GF-D8 (cell line): ENCODE results near the gene STRC.
"Not testable (repeated sequence)": the region's sequence is repeated elsewhere in the genome, so short reads cannot be mapped to it uniquely, and the experiment has no call there.

ENCODE experiments used
- DNase-seq: peaks from one replicate; lab custom pipeline; 2025; lab: John Stamatoyannopoulos, UW

STRC gene

DNA sequence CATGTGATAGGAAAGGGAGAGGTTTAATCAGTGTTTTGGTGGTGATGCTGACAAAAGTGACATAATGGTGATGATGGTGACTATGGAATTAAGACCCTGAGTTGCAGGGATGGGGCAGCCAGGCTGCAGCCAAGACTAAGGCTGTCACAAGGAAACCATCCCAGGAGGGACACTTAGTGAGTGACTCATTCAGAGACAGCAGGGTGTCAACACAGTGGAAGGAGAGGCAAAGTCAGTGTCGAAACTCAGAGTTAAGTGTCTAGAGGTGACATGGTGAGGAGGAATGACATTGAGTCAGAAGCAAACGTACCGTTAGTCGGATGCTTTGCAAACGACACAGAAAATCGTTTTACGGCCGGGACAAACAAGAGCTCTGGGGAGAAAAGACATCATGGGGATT, 54.8 kb downstream of the STRC start:
- not testable (repeated sequence) for DNase-seq

DNA sequence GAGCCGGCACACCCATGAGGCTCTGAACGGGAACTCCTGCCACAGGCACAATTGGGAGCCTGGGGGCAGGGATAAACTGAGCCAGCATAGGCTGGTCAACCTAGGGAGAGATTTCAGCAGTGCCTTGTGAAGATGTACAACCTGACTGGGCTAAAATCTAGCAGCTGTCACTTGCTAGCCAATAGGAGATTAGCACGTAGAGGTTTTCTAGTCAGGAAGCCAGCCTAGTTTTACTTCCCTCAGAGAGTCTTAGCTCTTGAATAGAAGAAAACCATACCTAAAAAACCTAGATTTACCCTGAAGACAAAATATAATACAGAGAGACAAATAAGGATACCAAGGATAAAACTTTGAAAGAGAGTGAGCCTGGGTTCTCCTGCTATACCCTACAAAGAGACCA, 55.8 kb downstream of the STRC start:
- DNase-seq = not testable (repeated sequence)

DNA sequence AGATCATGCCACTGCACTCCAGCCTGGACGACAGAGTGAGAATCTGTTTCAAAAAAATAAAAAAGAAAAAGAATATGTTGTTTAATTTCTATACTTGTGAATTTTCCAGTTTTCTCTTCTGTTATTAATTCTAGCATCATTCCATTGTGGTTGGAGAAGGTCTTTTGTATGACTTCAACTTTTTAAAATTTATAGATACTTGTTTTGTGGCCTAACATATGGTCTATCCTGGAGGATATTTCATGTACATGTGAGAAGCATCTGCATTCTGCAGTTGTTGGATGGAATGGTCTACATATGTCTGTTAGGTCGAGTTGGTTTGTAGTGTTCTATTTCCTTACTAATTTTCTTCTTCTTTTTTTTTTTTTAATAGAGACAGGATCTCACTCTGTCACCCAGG, 65.6 kb downstream of the STRC start:
- DNase-seq = no peak

DNA sequence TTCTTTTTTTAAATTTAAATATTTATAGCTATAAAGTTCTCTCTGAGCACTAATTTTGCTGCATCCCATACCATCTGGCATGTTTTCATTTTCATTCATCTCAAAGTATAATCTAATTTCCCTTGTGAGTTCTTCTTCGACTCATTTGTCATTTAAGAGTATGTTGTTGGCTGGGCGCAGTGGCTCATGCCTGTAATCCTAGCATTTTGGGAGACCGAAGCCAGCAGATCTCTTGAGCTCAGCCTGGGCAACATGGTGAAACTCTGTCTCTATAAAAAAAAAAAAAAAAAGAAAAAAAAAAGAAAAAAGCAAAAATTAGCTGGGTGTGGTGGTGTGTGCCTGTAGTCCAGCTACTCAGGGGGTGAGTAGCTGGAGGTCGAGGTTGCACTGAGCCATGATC, 66.3 kb downstream of the STRC start:
- DNase-seq = no peak

DNA sequence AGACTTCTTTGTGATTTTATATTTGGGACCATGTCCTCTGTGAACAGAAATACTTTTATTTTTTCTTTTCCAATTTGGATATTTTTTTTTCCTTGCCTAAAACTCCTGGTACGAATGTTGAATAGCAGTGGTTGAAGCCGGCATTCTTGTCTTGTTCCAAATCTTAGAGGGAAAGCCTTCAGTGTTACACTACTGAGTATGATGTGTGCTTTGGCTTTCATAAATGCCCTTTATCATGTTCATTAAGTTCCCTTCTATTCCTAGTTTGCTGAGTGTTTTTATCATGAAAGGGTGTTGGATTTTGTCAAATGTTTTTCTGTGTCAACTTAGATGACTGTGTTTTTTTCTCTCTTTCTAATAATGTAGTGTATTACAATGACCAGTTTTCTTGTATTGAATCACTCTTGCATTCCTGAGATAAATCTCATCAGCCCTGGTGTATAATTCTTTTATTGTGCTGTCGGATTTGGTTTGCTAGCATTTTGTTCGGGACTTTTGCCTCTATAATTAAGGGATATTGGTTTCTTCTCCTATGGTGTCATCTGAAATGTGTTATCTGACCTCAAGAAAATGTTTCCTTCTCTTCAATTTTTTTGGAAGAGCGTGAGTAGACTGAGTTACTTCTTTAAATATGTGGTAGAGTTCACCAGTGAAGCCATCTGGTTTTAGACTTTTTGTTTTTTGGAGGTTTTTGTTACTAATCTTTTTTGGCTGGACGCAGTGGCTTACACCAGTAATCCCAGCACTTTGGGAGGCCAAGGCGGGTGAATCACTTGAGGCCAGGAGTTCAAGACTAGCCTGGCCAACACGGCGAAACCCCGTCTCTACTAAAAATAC, 67.9 kb downstream of the STRC start:
- DNase-seq = no peak
